HG02973 (cell line): ENCODE results near the gene CSRP1.

Source experiments
- ATAC-seq: cut with Tn5 transposase; IDR thresholded peaks from one replicate; pipeline ENCODE4 v1.9.1; 2021; ENCODE audit warnings: moderate library complexity; ENCODE audit not compliant: unreplicated experiment

Gene CSRP1

DNA sequence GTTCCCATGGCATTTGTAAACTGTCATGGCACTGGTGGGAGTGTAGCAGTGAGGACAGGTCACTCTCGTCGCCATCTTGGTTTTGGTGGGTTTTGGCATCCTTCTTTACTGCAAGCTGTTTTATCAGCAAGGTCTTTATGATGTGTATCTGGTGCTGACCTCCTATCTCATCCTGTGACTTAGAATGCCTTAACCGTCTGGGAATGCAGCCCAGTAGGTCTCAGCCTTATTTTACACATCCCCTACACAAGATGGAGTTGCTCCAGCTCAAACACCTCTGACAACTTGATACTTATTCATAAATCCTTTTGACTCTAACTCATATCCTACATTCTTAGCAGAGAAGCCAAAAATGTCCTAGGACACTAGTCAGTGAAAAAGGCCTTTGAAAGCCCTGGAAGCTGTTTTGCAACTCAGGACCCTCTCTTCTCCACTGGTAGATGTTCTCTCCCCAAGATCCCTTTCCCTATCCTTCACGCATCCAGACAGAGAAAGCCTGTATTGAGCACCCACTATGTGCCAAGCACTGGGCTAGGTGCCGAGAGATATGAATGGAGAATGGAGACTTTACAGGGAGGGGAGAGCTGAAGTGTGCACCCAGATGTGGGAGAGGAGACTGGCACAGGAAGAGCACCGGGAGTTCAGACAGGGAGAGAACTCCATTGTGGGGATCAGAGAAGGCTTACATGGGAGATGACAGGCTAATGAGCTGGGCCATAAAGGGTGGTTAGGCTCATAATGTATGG is 6.7 kb upstream of the CSRP1 start:
- ATAC-seq: no peak

DNA sequence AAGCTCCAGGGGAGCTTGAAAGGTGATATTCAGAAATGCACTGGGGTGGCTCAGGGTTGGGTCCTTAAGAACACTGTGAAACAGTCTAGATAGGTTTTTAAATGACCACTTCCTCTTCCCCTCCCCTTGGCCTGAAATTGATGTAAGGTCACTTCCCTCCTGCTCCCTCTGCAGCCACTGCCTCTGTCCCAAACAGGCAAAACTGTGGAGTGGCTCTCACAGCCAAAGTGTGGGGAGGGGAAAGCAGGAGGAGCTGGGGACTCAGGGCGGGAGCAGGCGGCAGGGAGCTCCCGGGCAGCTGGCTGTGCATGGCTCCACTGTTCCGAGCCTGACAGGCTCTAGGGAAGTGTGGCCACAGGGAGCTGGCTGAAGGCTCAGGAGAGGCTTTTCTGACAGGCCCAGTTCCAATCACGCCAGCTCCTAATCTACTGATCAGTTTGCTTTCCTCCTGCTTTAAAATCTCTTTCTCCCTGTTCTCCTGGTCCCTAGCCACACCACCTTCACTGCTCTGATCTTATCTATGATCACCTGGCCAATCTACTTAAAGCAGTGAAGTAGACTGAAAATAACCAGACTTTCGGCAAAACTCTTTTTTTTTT is 5.1 kb upstream of the CSRP1 start:
- ATAC-seq: no peak

DNA sequence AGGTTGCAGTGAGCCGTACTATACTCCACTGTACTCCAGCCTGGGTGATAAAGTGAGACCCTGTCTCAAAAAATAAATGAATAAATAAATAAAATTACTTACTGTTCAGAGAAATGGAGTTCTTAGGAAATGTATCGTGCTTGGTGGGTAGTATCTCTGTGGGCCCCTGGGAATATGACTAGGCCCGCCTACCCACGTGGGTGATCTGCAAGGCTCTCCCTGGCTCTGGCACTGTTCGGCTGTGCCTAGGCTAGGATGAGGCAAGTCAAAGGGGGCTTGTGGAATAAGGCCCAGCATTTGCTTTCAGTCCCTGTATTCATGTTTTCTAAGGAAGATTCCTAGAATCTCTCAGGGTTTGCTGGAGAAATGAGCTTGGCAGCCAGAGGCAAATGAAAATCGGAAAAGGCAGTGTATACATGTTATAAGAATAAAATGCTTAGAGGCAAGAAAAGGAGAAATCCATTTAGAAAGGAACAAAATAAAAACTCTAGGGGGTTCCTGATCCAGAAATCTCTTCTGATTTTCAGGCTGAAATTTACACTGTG is 4.5 kb upstream of the CSRP1 start:
- no peak for ATAC-seq

DNA sequence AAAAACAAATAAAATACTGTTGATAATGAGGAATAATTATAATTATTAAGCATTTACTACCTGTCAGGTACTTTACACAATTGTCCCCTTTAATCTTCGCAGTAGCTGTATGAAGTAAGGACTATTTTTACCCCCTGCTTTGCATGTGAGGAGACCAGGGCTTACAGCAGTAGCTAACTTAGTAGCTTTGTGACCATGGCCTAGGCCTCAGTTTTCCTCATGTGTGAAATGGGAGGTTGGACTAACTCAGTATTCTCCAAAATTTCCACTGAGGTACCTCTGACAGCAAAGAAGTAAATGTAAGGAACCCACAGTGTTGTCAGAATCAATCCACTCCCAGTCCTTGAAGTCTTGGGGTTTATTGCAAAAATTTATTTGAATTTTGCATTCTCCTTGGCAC is 3.8 kb upstream of the CSRP1 start:
- no peak for ATAC-seq

DNA sequence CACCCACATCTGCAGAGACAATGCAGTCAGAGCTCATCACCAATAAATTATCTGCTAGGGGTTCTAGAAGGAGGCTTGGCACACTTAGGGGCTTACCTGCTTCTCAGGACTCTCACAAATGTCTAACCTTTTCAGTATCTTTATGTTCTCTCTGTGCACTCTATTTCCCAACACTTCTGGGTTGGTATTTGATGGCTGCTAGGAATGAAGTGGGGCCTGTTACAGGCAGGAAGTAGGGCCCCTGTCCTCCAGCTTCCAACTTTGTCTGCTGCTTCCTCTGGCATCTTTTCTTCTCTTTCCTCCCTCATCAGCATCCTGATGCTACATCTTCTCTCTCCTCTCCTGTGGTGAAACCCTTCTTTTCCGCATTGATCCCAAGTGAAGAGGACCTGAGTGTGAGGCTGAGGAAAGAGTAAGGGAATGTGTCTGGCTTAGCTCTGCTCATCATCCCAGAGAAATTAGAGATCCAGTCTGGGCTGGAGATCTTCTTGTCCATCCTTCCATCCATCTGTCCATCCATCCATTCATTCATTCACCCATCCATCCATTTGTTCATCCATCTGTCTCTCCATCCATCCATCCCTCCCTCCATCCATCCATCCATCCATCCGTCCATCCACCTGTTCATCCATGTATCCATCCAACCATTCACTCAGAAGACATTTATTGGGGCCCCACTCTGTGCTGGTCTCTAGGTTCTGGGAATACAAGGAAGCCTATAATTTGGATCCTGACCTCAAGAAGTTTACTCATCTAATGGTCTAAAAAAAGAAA is 2.9 kb upstream of the CSRP1 start:
- ATAC-seq: no peak

DNA sequence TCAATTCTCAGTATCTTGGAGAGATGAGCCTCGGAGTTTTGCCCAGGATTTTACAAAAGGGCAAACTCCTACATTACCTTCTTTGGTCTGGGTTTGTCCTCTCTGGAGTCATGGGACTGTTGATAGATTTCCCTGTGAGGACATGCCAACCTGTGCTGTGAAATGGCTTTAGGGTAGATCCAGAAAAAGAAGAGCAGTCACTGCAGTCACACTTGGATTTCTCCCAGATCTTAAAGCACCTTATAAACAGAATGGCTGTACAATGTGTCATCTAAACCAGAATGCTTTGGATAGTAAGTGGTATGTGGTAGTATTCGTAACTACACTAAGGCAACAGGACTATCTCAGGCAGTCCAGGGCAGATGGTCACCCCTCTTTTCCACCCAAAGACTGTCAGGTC is 1.9 kb upstream of the CSRP1 start:
- ATAC-seq: no peak

DNA sequence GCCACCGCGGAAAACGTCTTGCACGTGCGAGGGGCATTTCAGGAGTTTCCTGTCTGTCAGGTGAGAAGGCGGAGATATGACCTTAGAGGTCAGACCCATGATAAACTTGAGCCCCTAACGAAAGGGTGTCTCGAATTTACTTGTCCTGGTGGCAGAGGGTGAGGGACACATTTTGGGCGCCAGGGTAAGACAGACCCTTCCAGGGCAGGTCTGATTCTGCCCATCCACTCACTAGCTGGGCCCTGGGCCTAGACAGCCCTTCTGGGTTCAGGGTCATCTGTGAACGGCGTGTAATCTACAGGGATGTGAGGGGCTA is 395 bp upstream of the CSRP1 start:
- ATAC-seq: no peak

DNA sequence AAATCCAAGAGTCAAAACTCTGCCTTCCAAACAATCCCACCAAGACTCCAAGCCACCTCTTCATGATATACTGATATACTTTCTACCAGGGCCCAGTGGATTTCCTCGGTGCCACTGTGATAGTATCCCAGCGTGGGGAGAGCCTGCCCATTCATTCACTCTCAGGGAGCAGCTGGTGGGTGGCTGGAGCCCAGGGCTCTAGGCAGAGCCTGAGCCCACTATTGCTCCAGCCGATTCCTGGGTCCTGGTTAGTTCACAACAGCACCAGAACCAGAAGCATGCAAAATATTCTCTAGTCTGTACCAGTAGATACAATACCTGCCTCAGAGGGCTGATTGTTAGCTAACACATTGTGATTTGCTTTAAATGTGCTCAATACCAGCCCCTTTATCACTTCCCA is 831 bp downstream of the CSRP1 start:
- ATAC-seq: no peak

DNA sequence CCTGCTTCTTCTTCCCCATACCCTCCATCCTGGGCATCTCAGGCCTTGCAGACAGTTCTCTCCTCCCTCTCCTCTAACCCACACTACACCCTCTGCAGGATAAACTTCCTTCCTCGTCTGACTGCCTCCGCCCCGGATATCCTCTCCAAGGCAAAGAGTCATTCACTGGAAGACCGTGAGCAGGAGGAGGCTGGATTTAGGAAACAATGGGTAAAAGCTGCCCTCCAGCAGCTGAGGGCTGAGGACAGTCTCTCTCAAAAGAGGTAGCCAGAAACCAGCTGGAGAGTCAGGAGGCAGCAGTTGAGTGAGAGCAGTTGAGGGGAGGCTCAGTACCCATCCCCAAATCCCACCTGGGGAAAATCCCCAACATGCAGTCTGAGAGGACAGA is 1.4 kb downstream of the CSRP1 start:
- no peak for ATAC-seq

DNA sequence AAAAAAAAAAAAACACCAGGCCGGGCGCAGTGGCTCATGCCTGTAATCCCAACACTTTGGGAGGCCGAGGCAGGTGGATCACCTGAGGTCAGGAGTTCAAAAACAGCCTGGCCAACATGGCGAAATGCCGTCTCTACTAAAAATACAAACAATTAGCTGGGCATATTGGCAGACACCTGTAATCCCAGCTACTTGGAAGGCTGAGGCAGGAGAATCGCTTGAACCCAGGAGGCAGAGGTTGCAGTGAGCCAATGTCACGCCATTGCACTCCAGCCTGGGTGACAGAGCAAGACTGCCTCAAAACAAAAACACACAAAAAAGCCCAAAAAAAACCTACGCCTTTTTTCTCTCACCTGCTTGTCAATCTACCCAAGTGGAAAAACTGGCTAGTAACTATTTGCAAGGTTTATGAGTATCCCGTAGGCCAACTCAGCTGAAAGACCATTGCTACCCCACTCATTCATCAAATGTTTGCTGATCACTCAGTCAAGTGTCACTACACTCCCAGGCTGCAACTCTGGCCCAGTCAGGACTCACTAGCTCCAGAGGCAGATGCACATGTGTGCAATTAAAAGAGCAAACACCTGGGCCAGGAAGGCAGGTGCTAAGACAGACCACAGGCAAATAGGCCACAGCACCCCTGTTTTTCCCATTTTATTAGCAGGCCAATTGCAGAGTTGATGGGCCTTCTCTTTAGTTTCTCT is 2.0 kb downstream of the CSRP1 start:
- ATAC-seq: no peak

DNA sequence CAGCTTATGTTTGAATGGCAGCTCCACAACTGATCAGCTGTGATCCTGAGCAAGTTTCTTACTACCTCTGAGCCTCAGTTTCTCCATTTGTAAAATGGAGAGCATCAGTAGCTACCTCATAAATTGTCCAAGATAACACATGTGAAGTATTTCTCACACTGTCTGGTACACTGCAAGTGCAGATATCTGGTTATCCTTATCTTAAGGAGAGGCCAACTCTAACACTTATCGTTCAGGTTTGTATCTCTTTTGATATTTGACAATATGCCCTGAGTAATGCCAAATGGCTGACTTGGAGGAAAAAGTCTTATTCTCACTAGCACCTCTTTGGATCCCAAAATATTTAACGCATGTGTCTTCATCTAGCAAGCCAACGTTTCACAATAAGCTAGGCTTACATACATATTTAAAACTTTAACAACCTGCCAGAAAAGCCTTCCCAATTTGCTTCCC is 2.7 kb downstream of the CSRP1 start:
- ATAC-seq: no peak

DNA sequence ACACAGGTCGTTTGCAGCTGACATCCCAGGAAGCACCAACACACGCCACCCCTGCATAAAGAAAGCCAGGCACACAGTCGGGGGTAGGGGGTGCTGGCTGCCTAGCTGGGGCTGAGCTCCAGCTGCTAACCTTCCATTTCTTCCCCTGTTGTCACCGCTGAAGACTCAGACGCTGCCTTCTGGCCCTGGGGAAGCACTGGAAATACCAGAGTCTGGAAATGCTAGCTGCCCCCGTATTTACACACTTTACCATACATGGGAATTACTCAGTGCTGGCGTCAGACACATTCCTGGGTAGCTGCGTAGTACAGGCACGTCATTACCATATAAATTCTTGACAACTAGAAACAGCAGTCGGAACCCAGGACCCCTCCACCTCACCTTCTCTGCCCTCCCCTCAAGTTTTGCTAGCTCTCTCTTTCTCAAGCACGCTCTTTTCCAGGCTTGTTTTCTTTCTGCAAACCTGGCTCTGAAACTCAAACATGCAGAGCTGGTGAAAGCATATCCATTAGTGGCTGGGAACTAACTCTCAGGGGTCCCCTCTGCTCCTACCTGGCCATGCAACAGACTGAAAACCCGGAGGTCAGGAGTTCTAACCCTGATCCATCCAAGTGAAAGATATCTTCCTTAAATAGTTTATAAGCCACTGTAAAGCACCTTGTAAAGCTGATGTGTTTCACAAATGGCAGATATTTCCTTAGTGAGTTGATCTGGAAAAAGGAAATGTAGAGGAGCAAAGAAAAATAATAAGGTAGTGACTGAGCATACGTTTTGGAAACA is 3.3 kb downstream of the CSRP1 start:
- no peak for ATAC-seq

DNA sequence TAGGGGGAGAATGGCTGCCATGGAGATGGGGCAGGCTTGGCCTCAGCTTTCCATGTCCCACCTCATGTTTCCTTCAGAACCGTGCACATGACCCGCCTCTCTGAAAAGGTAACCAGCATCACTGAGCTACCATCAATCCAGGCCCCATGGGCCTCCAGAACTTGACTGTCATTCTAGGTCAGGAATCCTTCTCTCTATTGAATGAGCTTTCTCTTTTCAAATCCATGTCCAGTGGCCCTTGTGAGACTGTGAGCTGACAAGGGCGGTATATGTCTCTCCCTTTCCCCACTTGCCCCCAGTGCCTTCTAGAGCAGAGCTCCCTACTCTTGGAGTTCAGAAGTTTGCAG is 4.4 kb downstream of the CSRP1 start:
- ATAC-seq: no peak

DNA sequence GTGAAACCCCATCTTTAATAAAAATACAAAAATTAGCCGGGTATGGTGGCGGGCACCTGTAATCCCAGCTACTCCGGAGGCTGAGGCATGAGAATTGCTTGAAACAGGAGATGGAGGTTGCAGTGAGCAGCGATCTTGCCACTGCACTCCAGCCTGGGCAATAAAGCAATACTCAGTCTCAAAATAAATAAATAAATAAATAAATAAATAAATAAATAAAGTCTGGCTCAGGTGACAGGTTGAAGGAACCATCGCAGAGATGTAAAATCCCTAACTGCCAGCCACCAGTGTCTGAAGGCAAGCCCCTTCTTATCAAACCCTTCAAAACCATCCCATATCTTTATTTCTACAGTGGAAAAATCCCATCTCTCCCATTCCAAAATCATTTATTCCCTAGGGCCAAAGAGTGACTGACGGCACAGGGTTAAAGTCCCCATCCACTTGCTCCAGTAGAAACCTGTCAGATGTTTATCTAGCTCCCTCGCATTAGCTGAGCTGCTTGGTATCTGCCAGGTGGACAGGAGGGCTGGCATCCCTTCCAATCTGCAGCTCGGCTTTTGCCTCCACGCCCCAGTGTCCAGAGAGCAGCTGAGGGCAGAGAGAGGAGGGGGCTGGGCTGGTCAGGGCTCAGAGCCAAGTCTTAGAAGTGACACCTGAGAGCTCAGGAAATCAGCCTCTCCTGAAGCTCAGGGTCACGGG is 5.0 kb downstream of the CSRP1 start:
- no peak for ATAC-seq

DNA sequence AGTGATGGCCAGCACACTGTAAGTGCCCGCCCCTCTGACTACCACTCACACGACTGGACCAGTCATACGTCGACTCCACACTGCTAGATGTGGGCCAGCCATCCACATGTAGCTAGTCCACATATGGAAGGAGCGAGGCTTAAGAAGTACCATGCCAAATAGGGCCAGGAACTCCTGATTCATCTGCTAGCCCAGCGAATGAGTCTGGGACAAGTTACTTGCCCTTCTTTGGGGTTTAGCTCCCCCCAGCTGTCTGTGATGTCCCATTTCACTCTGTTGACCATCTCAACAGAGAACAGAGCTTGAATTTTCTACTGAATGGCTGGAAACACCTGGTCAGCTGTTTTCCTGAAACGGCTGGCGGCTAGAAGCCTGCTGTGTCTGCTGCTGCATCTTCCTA is 5.8 kb downstream of the CSRP1 start:
- no peak for ATAC-seq

DNA sequence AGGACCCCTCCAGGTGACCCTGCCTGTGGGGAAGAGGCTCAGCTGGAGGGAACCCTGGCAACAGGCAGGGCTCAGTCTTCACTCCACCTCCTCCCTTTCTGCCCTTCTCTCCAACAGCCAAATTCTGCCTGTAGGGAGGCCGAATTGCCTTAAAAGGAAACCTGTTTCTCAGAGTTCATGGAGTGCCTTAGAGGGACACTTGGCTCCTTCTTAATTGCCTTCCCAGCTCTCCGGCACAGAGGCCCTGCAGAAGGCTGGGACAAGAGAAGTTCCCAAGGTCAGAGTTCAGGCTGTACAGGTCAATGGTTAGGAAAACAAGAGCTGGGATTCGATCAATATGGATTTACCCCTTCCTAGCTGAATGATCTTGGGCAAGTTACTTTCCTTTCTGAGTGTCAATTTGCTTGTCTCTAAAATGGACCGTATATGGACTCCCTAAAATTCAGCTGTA is 6.2 kb downstream of the CSRP1 start:
- ATAC-seq: no peak

DNA sequence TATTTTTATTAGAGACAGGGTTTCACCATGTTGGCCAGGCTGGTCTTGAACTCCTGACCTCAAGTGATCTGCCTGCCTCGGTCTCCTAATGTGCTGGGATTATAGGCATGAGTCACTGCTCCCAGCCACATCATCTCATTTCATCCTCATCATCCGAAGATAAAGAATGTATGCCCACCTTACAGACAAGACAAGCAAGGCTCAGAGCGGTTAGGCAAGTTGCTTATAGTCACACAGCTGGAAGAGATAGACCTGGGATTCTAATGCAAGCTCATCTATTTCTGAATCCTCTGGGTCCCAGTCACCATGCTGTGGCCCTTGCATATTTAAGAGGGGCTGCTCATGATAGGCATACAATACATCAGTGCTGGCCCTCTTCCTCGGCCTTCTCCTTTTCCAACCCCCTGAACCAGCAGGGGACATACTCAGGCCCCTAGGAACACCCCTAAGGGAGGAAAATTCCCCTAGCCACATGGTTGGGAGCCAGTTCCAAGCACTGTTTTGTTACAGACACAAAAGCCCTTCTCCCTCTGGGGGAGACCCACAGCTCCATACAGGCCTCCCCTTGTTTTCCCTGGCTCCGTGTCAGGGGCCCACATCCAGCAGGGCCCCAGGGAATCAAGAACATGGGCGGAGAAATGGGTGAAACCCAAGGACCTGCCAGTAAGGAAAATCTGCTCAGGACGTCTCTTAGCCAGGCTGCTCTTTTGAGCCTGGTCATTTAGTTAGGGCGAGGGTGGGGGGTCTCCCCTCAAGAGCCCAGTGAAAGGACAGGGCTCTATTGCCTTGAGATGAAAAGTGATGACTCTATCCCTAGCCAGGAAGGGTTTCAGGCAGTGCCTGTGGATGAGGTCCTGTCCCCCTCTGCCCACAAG is 6.9 kb downstream of the CSRP1 start:
- no peak for ATAC-seq

DNA sequence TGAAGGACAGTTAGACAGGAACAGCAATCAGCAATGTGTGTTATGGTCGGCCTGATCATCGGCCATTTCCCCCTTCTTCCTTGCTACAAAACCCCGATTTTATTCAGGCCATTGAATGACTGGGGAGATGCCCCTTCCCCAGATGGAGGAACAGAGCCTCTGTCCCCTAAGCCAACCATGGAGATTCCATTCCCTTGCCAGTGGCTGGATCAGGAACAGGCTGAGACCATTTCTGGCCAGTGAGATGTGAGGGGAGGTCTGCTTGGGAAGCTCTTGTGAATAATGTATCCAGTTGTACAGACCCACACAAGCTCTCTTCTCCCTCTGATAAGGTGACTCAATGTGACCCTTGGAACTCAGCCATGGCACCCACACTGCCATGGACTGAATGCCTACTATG is 7.7 kb downstream of the CSRP1 start:
- no peak for ATAC-seq

DNA sequence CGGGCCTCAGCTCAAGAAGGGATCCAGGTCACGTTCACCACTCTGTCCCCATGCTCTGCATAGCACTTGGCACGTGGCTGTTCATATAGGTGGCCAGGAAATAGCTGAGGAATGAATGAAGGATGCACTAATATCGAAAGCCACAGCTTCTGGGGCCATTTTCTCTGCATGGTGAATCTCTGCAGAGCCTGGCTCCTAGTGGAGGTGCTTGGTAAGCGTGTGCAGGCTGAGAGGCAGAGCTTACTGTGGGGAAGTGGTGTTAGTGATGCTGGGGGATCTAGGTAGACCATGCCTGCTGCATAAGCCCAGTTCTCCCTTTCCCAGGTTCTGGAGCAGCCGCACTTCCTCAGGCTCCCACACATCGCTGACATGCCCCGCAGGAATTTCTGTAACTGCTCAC is 8.3 kb downstream of the CSRP1 start:
- no peak for ATAC-seq
